K562 (cell line): Measurements from ENCODE around the gene ZSWIM8. TPM values are rescaled to one million over a fixed set of nuclear protein-coding genes. Genes with fewer than 3 reads are reported as not detected.

Experiments used
- CHD2 ChIP-seq: IDR thresholded peaks from 2 replicates; pipeline ENCODE4 v1.6.1; 2011; ENCODE audit warnings: low read depth, low read length
- FOXP1 ChIP-seq: sonication (generic); formaldehyde crosslinking; IDR thresholded peaks from 2 replicates; pipeline ENCODE4 v1.8.0; 2022; ENCODE audit warnings: mild to moderate bottlenecking, missing genetic modification reagents
- HDGF ChIP-seq: fragments of 450-650 bp; IDR thresholded peaks from 2 replicates; pipeline ENCODE4 v1.6.1; 2016
- KLF6 ChIP-seq: fragments of 250-450 bp; sonication (Bioruptor Pico); IDR thresholded peaks from 2 replicates; pipeline ENCODE4 v1.4.0; 2020; ENCODE audit warnings: mild to moderate bottlenecking, moderate library complexity, borderline replicate concordance
- MCM2 ChIP-seq: fragments of 450-650 bp; IDR thresholded peaks from 2 replicates; pipeline ENCODE4 v1.6.1; 2017; ENCODE audit warnings: low read depth, mild to moderate bottlenecking
- NRF1 ChIP-seq, 2 experiments: fragments of 450-650 bp; IDR thresholded peaks in 1 of 2; conservative IDR thresholded peaks in 1 of 2; 2 replicates each; pipeline ENCODE4 v1.6.1; 2014; ENCODE audit warnings: mild to moderate bottlenecking in 2 of 2
- PURB ChIP-seq: sonication (generic); formaldehyde crosslinking; IDR thresholded peaks from 2 replicates; pipeline ENCODE4 v1.9.0; 2021; ENCODE audit warnings: low read depth, mild to moderate bottlenecking, missing genetic modification reagents
- RB1 ChIP-seq: fragments of 450-650 bp; IDR thresholded peaks from 2 replicates; pipeline ENCODE4 v1.6.1; 2017; ENCODE audit warnings: low read depth, mild to moderate bottlenecking
- ZNF23 ChIP-seq: fragments of 250-450 bp; sonication (Bioruptor Pico); IDR thresholded peaks from 2 replicates; pipeline ENCODE4 v1.4.0; 2020; ENCODE audit warnings: mild to moderate bottlenecking
- polyA plus RNA-seq, 8 experiments: library from polyadenylated mRNA; depleted of rRNA in 4 of 8; stranded (reverse) in 5 of 8; unstranded in 3 of 8; fragments of >200 nt; fragmentation: Nextera tagmentation in 2 of 8; fragmentation: Illumina TruSeq in 1 of 8; extraction: Ambion mirVana in 2 of 8; extraction: Trizol in 1 of 8; gene quantifications; 2 replicates each; pipeline versions ENCODE4 v1.2.1 to v1.2.3, GENCODE V29; 2011 to 2014; ENCODE audit warnings: inconsistent platforms in 1 of 8, missing spikeins in 1 of 8
- total RNA-seq, 7 experiments: library from RNA; depleted of rRNA in 6 of 7; stranded (reverse); fragments of >200 nt in 6 of 7; fragmentation: Illumina TruSeq in 2 of 7; extraction: Trizol in 2 of 7; gene quantifications; 2 replicates each; pipeline versions ENCODE4 v1.2.1 to v1.2.3, GENCODE V29; 2011 to 2021; ENCODE audit warnings: low replicate concordance in 1 of 7
- TF ChIP-seq, protein P1 (sequence below): fragments of 450-650 bp; IDR thresholded peaks from 2 replicates; pipeline ENCODE4 v1.6.1; 2018; ENCODE audit not compliant: partially characterized antibody
- TF ChIP-seq, protein P2 (sequence below): fragments of 250-450 bp; sonication (Bioruptor Pico); IDR thresholded peaks from 2 replicates; pipeline ENCODE4 v1.8.0; 2021; ENCODE audit warnings: mild to moderate bottlenecking, moderate library complexity
- TF ChIP-seq, protein P3 (sequence below): fragments of 450-650 bp; IDR thresholded peaks from 2 replicates; pipeline ENCODE4 v1.6.1; 2016
- TF ChIP-seq, protein P4 (sequence below), 2 experiments: fragments of 450-650 bp in 1 of 2; sonication (generic) in 1 of 2; formaldehyde crosslinking in 1 of 2; IDR thresholded peaks; 2 replicates each; pipeline versions ENCODE4 v1.7.1 to v1.9.0; 2016 to 2022; ENCODE audit warnings: inconsistent platforms in 1 of 2, mild to moderate bottlenecking in 1 of 2, missing genetic modification reagents in 1 of 2

ZSWIM8 gene
- total and polyA plus RNA-seq, 9 of the 15 experiments (the other 6 are each of a cell fraction or from before 2014, with no cell fraction given) = 5.6 to 47.8 (median 26.7) TPM

DNA sequence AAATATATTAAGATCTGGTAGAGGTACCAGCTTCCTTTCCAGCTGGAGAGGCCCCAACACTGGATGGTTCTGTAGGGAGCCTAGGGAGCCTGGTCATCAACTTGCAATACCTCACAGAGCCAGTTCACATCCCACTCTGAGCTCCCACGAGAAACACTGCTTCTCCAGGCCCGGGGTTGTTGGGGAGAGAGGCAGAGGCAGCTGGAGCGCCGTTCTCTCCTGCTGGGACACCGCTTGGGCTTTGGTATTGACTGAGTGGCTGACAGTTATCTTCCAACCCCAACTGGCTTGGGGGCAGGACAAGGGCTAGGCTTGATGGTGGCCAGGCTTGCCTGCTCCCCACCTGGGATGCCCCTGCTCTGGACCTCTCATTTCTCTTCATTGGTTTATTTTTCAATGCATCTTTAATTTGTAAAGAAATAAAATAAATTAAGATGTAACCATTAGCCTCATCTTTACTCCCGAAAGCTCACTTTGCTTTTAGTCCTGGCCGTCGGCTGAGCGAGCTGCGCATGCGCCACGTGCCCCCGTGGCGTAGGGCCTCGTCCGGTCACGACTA is 13.6 kb upstream of the ZSWIM8 start (continued):
- TF ChIP-seq, protein P1, sequence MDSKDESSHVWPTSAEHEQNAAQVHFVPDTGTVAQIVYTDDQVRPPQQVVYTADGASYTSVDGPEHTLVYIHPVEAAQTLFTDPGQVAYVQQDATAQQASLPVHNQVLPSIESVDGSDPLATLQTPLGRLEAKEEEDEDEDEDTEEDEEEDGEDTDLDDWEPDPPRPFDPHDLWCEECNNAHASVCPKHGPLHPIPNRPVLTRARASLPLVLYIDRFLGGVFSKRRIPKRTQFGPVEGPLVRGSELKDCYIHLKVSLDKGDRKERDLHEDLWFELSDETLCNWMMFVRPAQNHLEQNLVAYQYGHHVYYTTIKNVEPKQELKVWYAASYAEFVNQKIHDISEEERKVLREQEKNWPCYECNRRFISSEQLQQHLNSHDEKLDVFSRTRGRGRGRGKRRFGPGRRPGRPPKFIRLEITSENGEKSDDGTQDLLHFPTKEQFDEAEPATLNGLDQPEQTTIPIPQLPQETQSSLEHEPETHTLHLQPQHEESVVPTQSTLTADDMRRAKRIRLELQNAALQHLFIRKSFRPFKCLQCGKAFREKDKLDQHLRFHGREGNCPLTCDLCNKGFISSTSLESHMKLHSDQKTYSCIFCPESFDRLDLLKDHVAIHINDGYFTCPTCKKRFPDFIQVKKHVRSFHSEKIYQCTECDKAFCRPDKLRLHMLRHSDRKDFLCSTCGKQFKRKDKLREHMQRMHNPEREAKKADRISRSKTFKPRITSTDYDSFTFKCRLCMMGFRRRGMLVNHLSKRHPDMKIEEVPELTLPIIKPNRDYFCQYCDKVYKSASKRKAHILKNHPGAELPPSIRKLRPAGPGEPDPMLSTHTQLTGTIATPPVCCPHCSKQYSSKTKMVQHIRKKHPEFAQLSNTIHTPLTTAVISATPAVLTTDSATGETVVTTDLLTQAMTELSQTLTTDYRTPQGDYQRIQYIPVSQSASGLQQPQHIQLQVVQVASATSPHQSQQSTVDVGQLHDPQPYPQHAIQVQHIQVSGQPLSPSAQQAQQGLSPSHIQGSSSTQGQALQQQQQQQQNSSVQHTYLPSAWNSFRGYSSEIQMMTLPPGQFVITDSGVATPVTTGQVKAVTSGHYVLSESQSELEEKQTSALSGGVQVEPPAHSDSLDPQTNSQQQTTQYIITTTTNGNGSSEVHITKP = no peak
- TF ChIP-seq HDGF (peak; percentile 62; the same call in 1 of the 2 replicates), RB1 (no peak), ZNF23 (CRISPR knock-in tag) (no peak), CHD2 (peak; percentile 37; the same call in 1 of the 2 replicates), PURB (CRISPR knock-in tag) (no peak), KLF6 (CRISPR knock-in tag) (no peak), NRF1 (conservative IDR thresholded peaks at IDR 0.05 in 1 of 2, IDR thresholded peaks at IDR 0.05 in 1 of 2) (peak; percentile 99), MCM2 (no peak), FOXP1 (CRISPR knock-in tag) (no peak)
- TF ChIP-seq, protein P2, sequence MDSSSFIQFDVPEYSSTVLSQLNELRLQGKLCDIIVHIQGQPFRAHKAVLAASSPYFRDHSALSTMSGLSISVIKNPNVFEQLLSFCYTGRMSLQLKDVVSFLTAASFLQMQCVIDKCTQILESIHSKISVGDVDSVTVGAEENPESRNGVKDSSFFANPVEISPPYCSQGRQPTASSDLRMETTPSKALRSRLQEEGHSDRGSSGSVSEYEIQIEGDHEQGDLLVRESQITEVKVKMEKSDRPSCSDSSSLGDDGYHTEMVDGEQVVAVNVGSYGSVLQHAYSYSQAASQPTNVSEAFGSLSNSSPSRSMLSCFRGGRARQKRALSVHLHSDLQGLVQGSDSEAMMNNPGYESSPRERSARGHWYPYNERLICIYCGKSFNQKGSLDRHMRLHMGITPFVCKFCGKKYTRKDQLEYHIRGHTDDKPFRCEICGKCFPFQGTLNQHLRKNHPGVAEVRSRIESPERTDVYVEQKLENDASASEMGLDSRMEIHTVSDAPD (CRISPR knock-in tag) = no peak
- TF ChIP-seq, protein P3, sequence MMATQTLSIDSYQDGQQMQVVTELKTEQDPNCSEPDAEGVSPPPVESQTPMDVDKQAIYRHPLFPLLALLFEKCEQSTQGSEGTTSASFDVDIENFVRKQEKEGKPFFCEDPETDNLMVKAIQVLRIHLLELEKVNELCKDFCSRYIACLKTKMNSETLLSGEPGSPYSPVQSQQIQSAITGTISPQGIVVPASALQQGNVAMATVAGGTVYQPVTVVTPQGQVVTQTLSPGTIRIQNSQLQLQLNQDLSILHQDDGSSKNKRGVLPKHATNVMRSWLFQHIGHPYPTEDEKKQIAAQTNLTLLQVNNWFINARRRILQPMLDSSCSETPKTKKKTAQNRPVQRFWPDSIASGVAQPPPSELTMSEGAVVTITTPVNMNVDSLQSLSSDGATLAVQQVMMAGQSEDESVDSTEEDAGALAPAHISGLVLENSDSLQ = peak; percentile 73
- TF ChIP-seq, protein P4, sequence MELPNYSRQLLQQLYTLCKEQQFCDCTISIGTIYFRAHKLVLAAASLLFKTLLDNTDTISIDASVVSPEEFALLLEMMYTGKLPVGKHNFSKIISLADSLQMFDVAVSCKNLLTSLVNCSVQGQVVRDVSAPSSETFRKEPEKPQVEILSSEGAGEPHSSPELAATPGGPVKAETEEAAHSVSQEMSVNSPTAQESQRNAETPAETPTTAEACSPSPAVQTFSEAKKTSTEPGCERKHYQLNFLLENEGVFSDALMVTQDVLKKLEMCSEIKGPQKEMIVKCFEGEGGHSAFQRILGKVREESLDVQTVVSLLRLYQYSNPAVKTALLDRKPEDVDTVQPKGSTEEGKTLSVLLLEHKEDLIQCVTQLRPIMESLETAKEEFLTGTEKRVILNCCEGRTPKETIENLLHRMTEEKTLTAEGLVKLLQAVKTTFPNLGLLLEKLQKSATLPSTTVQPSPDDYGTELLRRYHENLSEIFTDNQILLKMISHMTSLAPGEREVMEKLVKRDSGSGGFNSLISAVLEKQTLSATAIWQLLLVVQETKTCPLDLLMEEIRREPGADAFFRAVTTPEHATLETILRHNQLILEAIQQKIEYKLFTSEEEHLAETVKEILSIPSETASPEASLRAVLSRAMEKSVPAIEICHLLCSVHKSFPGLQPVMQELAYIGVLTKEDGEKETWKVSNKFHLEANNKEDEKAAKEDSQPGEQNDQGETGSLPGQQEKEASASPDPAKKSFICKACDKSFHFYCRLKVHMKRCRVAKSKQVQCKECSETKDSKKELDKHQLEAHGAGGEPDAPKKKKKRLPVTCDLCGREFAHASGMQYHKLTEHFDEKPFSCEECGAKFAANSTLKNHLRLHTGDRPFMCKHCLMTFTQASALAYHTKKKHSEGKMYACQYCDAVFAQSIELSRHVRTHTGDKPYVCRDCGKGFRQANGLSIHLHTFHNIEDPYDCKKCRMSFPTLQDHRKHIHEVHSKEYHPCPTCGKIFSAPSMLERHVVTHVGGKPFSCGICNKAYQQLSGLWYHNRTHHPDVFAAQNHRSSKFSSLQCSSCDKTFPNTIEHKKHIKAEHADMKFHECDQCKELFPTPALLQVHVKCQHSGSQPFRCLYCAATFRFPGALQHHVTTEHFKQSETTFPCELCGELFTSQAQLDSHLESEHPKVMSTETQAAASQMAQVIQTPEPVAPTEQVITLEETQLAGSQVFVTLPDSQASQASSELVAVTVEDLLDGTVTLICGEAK (IDR thresholded peaks at IDR 0.05) = no peak
- TF ChIP-seq, protein P4 (CRISPR knock-in tag; IDR thresholded peaks at IDR 0.05) = no peak
